HG03469 (cell line): ENCODE results near the gene TCERG1.
A peak's percentile ranks its signal among the peaks of the same experiment; 100 is the strongest.

Experiments
- ATAC-seq: cut with Tn5 transposase; IDR thresholded peaks from one replicate; pipeline ENCODE4 v1.9.1; 2021; ENCODE audit warnings: mild to moderate bottlenecking, moderate library complexity, moderate number of reproducible peaks; ENCODE audit not compliant: unreplicated experiment

Gene TCERG1

GRCh38 chr5:146446861-146447733 is at the start of gene TCERG1:
Gene TCERG1 (plus strand): TSS chr5:146447333. CDS start chr5:146447350, 17 bp downstream.
- peak; percentile 94 for ATAC-seq

- ATAC-seq, result no peak
Measured at GRCh38 chr5:146398826-146399225, 48.3 kb upstream of the TCERG1 start.

GRCh38 chr5:146399481-146399880 is 47.7 kb upstream of the TCERG1 start:
- ATAC-seq, result no peak

- ATAC-seq, result no peak
Measured at GRCh38 chr5:146400201-146400600, 46.9 kb upstream of the TCERG1 start.

- no peak for ATAC-seq
Measured at GRCh38 chr5:146401021-146401420, 46.1 kb upstream of the TCERG1 start.

- ATAC-seq, result no peak
Measured at GRCh38 chr5:146402949-146403348, 44.2 kb upstream of the TCERG1 start.

GRCh38 chr5:146409054-146409671 is 38.0 kb upstream of the TCERG1 start:
- no peak for ATAC-seq

GRCh38 chr5:146410272-146410671 is 36.9 kb upstream of the TCERG1 start:
- ATAC-seq, result no peak

GRCh38 chr5:146419696-146420095 is 27.4 kb upstream of the TCERG1 start:
- ATAC-seq, result no peak

- ATAC-seq, result no peak
Measured at GRCh38 chr5:146425023-146425422, 22.1 kb upstream of the TCERG1 start.

- ATAC-seq, result no peak
Measured at GRCh38 chr5:146426305-146426704, 20.8 kb upstream of the TCERG1 start.

- peak; percentile 57 for ATAC-seq
Measured at GRCh38 chr5:146426853-146427618, 20.1 kb upstream of the TCERG1 start.

- ATAC-seq, result no peak
Measured at GRCh38 chr5:146427619-146427997, 19.5 kb upstream of the TCERG1 start.

- ATAC-seq, result no peak
Measured at GRCh38 chr5:146428658-146429057, 18.5 kb upstream of the TCERG1 start.

GRCh38 chr5:146440353-146440752 is 6.8 kb upstream of the TCERG1 start:
- no peak for ATAC-seq

- ATAC-seq, result no peak
Measured at GRCh38 chr5:146440870-146441495, 6.2 kb upstream of the TCERG1 start.

GRCh38 chr5:146441896-146442295 is 5.2 kb upstream of the TCERG1 start:
- ATAC-seq, result no peak

GRCh38 chr5:146447734-146448380 is 724 bp downstream of the TCERG1 start:
- ATAC-seq, result peak; percentile 9

- ATAC-seq, result no peak
Measured at GRCh38 chr5:146448783-146449519, 1.8 kb downstream of the TCERG1 start.

GRCh38 chr5:146450002-146450401 is 2.9 kb downstream of the TCERG1 start:
- ATAC-seq, result no peak
